HG03521 (cell line): ENCODE measurements around the gene KLHL14.
"Not testable (repeated sequence)": the region's sequence is repeated elsewhere in the genome, so short reads cannot be mapped to it uniquely, and the experiment has no call there.

ENCODE experiments used
- ATAC-seq: cut with Tn5 transposase; IDR thresholded peaks from one replicate; pipeline ENCODE4 v1.9.1; 2021; ENCODE audit warnings: mild to moderate bottlenecking, moderate library complexity; ENCODE audit not compliant: unreplicated experiment

KLHL14 gene, protein sequence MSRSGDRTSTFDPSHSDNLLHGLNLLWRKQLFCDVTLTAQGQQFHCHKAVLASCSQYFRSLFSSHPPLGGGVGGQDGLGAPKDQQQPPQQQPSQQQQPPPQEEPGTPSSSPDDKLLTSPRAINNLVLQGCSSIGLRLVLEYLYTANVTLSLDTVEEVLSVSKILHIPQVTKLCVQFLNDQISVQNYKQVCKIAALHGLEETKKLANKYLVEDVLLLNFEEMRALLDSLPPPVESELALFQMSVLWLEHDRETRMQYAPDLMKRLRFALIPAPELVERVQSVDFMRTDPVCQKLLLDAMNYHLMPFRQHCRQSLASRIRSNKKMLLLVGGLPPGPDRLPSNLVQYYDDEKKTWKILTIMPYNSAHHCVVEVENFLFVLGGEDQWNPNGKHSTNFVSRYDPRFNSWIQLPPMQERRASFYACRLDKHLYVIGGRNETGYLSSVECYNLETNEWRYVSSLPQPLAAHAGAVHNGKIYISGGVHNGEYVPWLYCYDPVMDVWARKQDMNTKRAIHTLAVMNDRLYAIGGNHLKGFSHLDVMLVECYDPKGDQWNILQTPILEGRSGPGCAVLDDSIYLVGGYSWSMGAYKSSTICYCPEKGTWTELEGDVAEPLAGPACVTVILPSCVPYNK

DNA sequence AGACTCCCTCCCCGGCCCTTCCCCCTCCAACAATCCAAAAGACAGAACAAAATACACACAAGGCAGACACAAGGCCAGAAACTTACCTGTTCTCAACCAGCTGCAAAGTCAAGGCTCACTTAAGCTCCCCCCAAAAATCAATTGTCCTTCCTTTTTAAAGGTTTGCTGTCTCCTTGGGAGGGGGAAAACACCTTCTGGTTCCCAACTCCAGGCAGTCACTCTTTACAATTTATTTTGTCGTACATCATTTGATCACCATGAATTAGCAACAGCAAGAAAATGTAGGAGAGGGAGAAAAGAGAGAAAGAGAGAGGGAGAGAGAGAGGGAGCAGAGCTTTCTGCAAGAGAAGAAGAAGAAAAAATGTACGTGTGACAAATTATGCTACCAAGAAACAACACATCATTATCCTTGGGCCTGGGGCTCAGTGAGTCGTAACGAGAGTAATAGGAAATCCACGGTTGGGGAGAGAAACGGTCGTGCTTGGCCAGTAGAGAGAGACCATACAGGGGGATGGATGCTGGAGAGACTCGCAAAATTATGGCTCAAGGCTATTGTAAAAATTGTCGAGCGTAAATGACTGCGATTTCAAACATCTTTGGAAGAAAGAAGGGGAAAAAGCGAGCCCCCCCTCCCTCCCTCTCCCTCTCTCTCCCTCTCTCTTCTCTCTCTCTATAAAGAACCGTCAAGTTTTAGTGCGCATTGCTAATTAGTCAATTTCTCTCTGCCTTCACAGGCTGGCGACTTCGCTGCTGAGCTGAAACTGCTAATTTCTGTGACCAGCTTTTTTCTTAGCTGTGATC is at the start of gene KLHL14:
KLHL14 (minus strand) TSS at position 443 of the 801 bp plus-strand sequence. CDS start 2,432 bp downstream, outside the sequence.
- no peak for ATAC-seq

DNA sequence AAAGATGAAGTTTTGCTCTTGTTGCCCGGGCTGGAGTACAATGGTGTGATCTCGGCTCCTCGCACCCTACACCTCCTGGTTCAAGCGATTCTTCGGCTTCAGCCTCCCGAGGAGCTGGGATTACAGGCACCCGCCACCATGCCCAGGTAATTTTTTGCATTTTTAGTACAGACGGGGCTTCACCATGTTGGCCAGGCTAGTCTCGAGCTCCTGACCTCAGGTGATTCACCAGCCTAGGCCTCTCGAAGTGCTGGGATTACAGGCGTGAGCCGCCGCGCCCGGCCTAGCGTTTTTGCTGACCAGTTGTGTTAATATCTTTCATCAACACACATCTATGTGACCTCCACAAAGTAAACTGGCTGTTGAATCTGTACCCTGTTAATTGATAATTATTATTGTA is 49.4 kb upstream of the KLHL14 start:
- ATAC-seq, result no peak

DNA sequence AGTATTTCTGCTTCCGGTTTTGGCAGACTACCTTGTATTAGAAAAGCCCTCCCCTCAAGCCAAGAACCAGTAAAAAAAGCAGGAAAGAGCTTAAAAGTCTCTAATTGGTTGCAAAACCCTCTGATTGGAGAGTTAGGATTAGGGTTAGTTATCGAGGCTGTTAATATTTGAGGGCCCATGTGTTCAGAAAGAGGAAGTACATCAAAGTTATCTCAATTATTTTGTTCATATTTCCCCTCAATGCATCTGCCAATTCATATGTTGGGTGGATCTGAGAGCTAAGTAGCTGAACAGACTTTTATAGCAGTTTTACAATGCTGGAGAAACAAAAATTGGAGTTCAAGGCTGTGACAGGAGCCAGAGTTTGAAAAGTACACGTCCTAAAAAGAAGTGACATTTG is 43.1 kb upstream of the KLHL14 start:
- ATAC-seq, result no peak

DNA sequence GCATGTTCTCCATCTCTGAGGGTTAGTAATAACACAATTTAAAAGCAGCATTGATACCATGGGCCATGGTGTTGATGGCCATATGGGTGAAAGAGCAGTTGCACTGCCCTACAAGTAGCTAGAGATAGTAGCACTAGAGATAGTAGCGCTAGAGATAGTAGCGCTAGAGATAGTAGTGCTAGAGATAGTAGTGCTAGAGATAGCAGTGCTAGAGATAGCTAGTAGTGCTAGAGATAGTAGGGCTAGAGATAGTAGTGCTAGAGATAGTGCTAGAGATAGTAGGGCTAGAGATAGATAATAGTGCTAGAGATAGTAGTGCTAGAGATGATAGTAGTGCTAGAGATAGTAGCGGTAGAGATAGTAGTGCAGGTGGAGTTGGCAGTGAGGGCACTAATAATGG is 39.5 kb upstream of the KLHL14 start:
- ATAC-seq, result no peak

DNA sequence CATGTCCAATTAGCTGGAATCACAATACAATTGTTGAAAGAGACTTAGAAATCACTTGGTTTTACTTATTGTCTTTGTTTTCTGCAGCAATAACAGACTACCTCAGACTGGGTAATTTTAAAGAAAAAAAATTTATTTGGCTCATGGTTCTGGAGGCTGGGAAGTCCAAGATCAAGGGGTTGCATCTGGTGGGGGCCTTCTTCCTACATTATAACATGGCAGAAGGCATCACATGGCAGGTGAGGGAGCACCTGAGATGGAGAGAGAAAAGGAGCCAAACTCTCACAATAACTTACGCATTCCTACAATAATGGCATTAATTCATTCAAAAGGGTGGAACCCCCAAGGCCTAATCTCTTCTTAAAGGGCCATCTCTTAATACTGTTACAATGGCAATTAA is 37.5 kb upstream of the KLHL14 start:
- ATAC-seq, result no peak

DNA sequence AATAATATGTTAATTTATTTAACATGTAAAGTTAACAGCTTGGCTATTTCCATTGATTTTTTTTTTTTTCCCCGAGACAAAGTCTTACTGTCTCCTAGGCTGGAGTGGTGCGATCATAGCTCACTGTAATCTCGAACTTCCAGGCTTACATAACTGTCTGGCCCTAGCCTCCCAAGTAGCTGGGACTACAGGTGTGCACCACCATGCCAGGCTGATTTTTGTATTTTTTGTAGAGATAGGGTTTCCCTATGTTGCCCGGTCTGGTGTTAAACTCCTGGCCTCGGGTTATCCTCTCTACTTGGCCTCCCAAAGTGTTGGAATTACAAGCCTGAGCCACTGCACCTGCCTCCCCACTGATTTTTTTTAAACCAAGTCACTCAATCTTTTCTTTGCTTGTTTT is 32.5 kb upstream of the KLHL14 start:
- no peak for ATAC-seq

DNA sequence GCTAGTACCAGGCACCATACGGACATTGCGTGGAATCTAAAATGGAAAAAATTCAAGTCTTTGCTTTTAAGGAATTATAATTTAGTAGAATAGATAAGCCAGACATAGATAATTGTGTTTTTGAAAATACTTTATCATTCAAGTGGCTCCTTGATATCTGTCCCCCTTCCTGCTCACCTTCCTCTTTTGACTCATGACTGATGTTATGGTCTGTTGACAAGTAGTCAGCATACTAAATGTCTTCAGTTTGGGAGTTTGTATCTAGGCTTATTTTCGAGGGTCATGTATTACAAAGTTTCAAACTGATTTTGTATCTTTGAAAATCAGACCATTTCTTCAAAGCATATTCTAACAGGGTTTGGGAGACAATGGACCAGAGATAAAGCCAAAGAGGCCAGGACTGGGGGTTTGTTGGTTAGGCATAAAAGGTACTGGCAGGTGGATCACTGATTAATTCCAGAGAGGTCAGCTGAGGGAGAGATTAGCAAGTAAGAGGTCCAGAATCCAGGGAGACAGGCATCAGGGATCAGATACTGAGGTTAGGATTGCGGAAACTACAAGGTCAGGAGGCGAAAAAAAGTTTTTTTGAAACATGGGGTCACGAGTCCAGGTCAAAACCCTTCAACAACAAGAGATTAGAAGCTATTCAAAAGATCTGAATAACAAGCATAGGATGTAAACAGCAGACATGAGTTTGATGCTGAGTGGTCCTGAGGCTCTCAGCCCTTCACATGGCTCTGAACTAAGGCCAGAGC is 31.5 kb upstream of the KLHL14 start:
- no peak for ATAC-seq

DNA sequence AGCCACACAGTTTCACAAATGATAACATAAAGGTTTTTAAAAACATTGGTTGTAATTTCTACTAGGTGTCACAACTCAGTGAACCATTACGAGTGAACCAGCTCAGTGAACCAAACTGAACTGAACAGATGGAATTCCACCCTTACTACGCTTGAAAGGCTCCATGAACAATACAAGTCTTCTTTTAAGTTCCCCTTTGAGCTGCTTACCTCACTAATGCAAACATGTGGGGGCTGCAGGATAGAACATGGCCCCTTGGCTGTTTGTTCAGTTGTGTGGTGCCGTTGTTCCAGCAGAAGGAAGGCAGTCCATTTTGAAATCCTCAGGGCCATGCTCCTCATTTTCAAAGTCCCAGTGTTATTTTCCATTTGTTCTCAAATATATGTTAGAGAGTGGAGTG is 30.7 kb upstream of the KLHL14 start:
- peak; percentile 60 for ATAC-seq

DNA sequence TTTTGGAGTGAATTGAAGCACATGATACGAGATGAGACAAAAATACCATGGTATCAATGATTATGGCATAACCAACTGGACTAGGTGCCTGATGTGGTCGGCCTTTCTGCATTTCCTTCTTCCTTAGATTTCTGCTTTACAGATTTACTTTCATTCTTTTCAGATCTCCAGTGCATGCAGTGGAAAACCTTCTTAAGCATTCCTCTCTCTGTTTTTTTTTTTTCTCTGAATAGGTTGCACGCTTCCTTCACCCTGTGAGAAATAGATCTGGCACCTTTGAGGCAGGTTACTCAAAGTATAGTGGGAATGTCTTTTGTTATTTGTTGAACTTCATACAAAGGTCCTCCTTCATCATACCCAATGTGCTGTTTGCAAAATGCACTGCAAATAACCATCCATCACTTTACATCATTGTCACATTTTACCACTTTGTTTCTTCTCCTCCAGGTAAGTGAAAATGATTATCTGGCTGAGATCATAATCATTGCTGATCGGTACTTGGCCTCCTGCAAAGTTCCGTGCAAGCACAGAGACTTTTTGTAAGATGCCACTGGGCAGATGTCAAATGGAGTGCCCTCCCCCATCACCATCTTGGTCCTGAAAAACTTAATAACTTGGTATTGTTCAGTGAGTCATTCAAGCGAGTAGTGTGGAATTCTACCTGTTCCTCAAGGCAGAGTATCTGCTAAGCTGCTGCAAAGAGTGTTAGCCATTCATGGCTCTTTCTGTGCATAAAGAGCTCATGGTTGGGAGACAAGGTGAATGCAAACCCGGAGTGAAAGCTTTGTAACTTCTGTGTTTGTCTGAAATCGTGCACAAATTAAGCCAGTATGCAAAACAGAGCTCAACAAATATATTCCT is 30.0 kb upstream of the KLHL14 start:
- ATAC-seq, result peak; percentile 28

DNA sequence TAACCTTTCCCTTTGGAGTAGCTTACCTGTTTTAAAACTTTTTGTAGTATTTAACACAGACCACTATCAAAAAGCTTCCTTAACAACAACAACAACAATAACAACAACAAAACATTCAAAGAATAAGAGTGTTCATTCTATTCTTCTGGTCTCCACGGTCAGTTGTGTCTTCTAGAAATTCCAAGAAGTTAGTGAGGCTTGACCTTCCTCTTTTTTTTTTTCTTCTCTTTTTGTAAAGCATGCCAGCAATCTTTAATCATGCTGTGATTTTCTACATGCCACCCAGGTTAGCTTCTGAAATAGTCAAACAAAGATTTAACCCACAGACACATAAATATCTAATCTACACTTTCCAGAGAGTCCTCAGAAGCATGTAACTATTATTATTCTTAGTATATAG is 28.4 kb upstream of the KLHL14 start:
- no peak for ATAC-seq

DNA sequence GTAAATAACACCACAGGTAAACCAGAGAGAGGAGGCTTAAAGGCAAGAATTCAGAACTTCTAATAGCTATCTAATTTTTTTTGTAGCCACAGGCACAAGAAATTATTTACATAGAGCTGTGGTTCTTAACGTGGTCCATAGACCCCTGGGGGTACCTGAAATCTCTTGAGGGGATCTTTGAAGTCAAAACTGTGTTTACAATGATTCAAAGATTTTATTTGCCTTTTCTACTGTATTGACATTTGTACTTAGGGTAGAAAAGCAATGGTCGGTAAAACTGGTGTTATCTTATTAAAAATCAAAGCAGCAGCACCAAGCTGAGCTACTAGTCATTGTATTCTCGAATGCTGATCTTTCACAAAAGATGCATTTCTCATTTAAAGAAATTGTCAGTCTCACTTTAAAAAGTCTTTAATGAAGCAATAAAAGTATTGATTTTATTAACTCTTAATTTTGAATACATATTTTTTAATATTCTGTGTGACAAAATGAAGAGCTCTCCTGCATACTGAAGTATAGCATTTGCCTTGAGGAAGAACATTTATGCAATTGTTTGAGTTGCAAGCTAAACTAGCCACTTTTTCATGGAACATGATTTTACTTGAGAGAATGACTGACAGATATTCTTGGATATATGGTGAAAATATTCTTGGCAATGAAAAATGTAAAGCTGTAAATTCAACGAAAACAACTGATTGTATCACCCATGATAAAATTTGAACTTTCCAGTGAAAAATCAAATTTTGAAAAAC is 25.6 kb upstream of the KLHL14 start:
- ATAC-seq, result no peak

DNA sequence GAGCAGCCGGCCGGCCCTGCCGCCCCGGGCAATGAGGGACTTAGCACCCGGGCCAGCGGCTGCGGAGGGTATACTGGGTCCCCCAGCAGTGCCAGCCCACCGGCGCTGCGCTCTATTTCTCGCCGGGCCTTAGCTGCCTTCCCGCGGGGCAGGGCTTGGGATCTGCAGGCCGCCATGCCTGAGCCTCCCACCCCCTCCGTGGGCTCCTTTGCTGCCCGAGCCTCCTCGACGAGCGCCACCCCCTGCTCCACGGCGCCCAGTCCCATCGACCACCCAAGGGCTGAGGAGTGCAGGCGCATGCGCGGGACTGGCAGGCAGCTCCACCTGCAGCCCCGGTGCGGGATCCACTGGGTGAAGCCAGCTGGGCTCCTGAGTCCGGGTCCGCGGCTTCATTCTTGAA is 21.8 kb upstream of the KLHL14 start:
- not testable (repeated sequence) for ATAC-seq

DNA sequence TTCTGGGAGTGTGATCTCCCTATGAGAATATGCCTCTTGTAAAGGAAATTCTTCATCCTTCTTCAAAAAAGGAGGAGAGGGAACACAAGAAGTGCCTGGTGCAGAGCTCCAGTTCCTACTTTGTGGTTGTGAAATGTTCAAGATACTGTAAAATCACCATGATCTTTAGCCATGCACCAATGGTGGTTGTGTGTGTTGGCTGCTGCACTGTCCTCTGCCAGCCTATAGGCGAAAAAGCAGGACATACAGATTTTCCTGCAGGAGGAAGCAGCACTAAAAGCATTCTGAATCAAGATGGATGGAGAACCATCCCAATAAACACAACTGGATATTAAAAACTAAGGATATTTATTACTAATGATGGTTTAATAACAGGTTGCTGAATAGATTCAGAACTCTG is 6.2 kb upstream of the KLHL14 start:
- ATAC-seq, result no peak

DNA sequence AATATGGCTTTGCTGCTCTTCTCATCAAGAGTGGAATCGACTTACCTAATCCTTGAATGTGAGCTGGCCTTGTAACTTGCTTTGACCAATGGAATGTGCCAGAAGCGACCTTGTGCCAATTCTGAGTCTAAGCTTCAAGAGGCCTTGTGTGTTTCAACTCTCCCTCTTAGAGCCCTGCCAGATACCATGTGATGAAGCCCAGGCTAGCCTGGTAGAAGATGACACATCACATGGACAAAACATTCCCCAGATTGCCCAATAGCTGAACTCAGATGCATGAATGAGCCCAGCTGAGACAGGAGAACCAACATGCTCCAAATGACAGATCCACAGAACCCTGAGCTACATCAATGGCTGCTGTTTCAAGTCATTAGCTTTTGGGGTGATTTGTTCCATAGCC is 4.2 kb upstream of the KLHL14 start:
- ATAC-seq, result no peak

DNA sequence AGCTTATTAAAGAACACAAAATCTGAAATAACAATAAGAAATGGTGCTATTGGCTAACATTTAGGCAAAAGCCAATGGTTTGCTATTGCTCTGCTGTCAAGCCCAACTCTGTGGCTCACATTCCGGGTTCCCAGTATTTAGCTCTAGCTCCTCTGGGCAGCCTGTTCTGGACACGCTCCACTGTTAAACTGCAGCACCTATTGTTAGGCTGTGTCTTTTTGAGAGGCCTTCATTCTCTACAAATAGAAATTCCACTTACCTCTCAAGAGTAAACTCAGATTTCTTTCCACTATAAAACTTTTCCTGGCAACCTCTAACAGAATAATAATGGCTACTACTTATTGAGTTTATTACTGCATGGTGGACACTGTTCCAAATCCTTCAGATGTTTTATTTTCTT is 3.7 kb upstream of the KLHL14 start:
- ATAC-seq, result no peak

DNA sequence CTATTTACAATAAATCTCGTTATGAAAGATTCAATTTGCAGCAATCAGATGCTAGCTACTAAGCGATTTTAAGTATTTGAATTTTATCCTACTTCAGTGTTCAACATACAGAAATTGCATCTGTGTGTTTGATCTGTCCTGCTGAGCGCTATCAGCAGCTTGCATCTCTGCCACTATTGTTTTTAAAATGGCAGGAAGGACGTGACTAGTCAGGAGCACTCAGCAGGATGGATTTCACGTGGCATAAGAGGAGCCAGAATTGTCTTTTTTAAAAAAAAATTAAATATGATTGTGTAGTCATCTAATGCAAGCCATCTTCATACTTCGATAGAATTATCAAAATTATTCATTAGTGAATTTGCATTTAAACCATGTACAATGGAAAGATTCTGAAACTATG is 2.8 kb upstream of the KLHL14 start:
- ATAC-seq, result no peak

DNA sequence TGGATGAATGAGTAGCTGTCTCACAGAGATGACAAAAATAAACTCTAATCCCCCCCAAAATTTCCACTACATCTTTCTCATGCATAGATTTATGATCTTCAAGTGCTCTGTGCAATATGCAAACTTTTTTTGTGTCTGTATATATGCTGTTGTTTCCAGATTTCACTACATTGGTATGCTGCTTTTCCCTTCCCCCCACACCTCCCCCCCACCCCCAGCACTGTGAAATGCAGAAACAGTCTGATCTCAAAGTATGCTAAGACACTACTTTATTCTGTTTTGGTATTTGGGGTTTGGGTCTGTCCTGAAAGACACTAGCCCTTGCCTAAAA is 524 bp upstream of the KLHL14 start:
- ATAC-seq, result no peak

DNA sequence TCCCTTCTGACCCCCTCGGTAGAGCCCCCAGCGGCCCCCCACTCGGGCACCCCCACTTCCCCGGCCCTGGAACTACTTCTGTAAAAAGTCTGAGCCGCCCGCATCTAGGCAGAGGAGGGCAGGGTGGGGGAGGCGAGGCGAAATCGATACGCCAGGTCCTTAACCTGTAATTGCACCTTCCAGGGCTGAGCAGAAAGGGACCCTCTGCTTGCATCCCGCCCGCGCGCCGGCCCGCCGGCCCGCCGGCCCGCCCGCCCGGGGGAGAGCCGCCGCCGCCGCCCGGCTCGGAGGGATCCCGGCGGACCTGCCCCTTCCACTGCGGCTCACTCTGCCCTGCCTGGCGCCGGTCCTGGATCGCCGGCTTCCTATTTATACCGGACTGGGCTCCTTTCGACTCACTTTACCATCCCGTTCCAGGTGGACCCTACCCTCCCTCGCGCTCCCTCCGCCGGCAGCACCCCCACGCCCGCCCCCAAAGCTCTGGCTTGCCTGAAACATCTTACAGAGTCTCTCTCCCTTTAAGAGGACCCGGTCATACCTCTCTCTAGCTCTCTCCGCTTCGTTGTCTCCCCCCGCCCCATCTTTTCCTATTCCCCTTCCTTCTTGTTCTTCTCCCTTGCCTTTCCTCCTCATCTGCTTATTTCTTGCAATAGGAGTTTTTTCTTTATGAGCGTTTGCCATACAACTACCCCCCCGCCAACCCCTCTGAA is 797 bp downstream of the KLHL14 start:
- ATAC-seq, result no peak

DNA sequence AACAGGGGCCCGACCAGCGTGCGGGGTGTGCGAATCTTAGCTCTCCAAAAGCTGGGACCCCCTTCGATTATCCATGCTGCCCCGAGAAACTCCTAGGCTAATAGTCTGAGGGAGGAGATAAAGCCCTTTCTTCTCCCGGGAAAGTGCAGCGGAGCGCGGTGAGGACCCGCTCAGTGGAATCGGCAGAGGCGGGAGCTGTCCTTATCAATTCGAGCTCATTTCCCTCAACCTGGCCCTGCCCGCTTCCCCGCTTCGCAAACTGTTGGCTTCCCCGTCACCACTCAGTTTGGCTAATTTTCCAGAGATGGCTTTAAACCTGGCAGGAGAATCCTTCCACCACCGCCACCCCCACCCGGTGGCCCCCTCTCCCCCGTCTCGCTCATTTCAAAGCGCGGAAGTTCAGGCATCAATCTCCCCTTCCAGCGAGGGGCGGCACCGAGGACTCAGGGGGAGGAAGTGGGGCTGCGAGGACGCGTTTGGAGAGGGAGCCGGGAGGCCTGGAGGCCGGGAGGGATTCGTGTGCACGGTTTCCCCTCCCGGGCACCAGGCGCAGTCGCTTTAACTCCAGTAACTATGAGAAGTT is 1.6 kb downstream of the KLHL14 start:
- no peak for ATAC-seq
